Glomerular endothelial cell (primary cell): Measurements from ENCODE around the gene TEX53. TPM values are rescaled to one million over a fixed set of nuclear protein-coding genes. Genes with fewer than 3 reads are reported as not detected.

Source experiments
- DNase-seq: peaks from one replicate; pipeline ENCODE4 v3.0.0-alpha.2; 2011; ENCODE audit warnings: low read depth, low spot score; ENCODE audit errors: extremely low read depth
- total RNA-seq: library from RNA; depleted of rRNA; stranded (reverse); fragments of >200 nt; gene quantifications from 2 replicates; pipeline ENCODE4 v1.2.3, GENCODE V29; 2015

Gene TEX53
- not detected in 2 replicates for total RNA-seq

GRCh38 chr9:114657705-114658104, at the start of gene TEX53:
TSS of gene TEX53 (minus strand) at chr9:114657805. CDS start at chr9:114657774, 31 bp downstream.
- no peak for DNase-seq

- DNase-seq: no peak
Measured at GRCh38 chr9:114706711-114707110, 49.1 kb upstream of the TEX53 start.

GRCh38 chr9:114701988-114702387, 44.4 kb upstream of the TEX53 start:
- no peak for DNase-seq

- DNase-seq: no peak
Measured at GRCh38 chr9:114697951-114698351, 40.3 kb upstream of the TEX53 start.

- no peak for DNase-seq
Measured at GRCh38 chr9:114696814-114697544, 39.4 kb upstream of the TEX53 start.

GRCh38 chr9:114695948-114696347, 38.3 kb upstream of the TEX53 start:
- DNase-seq: no peak

GRCh38 chr9:114694719-114695269, 37.2 kb upstream of the TEX53 start:
- DNase-seq: no peak

- DNase-seq: no peak
Measured at GRCh38 chr9:114694146-114694545, 36.5 kb upstream of the TEX53 start.

- DNase-seq: no peak
Measured at GRCh38 chr9:114693248-114693855, 35.7 kb upstream of the TEX53 start.

GRCh38 chr9:114691956-114692295, 34.3 kb upstream of the TEX53 start:
- DNase-seq: no peak

GRCh38 chr9:114691046-114691955, 33.7 kb upstream of the TEX53 start:
- no peak for DNase-seq

- DNase-seq: no peak
Measured at GRCh38 chr9:114690308-114690707, 32.7 kb upstream of the TEX53 start.

GRCh38 chr9:114689813-114690212, 32.2 kb upstream of the TEX53 start:
- DNase-seq: no peak

GRCh38 chr9:114688909-114689610, 31.5 kb upstream of the TEX53 start:
- DNase-seq: no peak

GRCh38 chr9:114688379-114688778, 30.8 kb upstream of the TEX53 start:
- DNase-seq: no peak

GRCh38 chr9:114687034-114687433, 29.4 kb upstream of the TEX53 start:
- DNase-seq: no peak

- no peak for DNase-seq
Measured at GRCh38 chr9:114685951-114686350, 28.3 kb upstream of the TEX53 start.

- no peak for DNase-seq
Measured at GRCh38 chr9:114684036-114684435, 26.4 kb upstream of the TEX53 start.

GRCh38 chr9:114682846-114683245, 25.2 kb upstream of the TEX53 start:
- DNase-seq: no peak

GRCh38 chr9:114681594-114682332, 24.2 kb upstream of the TEX53 start, which contains the start of gene TEX48:
TSS of gene TEX48 (minus strand) at chr9:114682192. CDS start at chr9:114671723, 10,469 bp downstream.
- peak; percentile 48 for DNase-seq
